ENCODE data around the gene HLA-DQB1. TPM values are rescaled to one million over a fixed set of nuclear protein-coding genes. Genes with fewer than 3 reads are reported as not detected.

HLA-DQB1 gene
- total RNA-seq, 3 donors from 2014 or later (not counting 1 experiment from before 2014, with no cell fraction given) = 24.8 to 97.3 (median 25.5) TPM

GRCh38 chr6:32613475-32613874 lies 53.0 kb downstream of the HLA-DQB1 start:
- no peaks in the 10 kb centered on the region for H3K36me3 ChIP-seq (ENCODE audit: control insufficient read depth, insufficient read depth, low read length)
- no peak overlapping the region for H3K27ac Mint-ChIP-seq
- intact Hi-C loops (cut with micrococcal nuclease) = no loop called here
- 14% methylated on average over 6 of the region's 6 CpGs for WGBS (ENCODE audit: insufficient coverage)
- H3K27me3 Mint-ChIP-seq (ENCODE audit: low read depth in 2 of 2) = peaks cover 0 to 2% of the 10 kb centered on the region in 2 donors
- H3K4me1 ChIP-seq (ENCODE audit: control insufficient read depth, insufficient read depth, low read length) = no peaks in the 10 kb centered on the region
- no peak overlapping the region for H3K4me3 Mint-ChIP-seq
- no peaks in the 10 kb centered on the region for H3K27me3 ChIP-seq (ENCODE audit: control insufficient read depth, insufficient read depth, low read length)
- H3K4me1 Mint-ChIP-seq = peaks cover 7 to 22% of the 10 kb centered on the region in 2 donors
- DNase-seq (no peak), ATAC-seq (no peak)
- no peak for TF ChIP-seq CTCF (IDR thresholded peaks at IDR 0.05)
- H3K27ac ChIP-seq (ENCODE audit: low read length) = no peak overlapping the region
- no peak overlapping the region for H3K4me3 ChIP-seq (ENCODE audit: low read length)
- H3K9me3 ChIP-seq (ENCODE audit: control insufficient read depth, insufficient read depth, low read length) = no peaks in the 10 kb centered on the region
- H3K36me3 Mint-ChIP-seq = peaks cover 8% of the 10 kb centered on the region
- H3K9me3 Mint-ChIP-seq = peaks cover 3 to 5% of the 10 kb centered on the region in 2 donors

- H3K27me3 Mint-ChIP-seq (ENCODE audit: low read depth in 2 of 2) = peaks cover 0 to 5% of the 10 kb centered on the region in 2 donors
- no peak overlapping the region for H3K4me3 Mint-ChIP-seq
- DNase-seq (no peak), ATAC-seq (no peak)
- H3K4me1 Mint-ChIP-seq = peaks cover 1 to 10% of the 10 kb centered on the region in 2 donors
- 0% methylated on average over 2 of the region's 3 CpGs for WGBS (ENCODE audit: insufficient coverage)
- H3K27ac Mint-ChIP-seq = no peak overlapping the region
- H3K27me3 ChIP-seq (ENCODE audit: control insufficient read depth, insufficient read depth, low read length) = no peaks in the 10 kb centered on the region
- no peaks in the 10 kb centered on the region for H3K36me3 ChIP-seq (ENCODE audit: control insufficient read depth, insufficient read depth, low read length)
- no peaks in the 10 kb centered on the region for H3K9me3 ChIP-seq (ENCODE audit: control insufficient read depth, insufficient read depth, low read length)
- no peaks in the 10 kb centered on the region for H3K9me3 Mint-ChIP-seq
- no peaks in the 10 kb centered on the region for H3K36me3 Mint-ChIP-seq
- no peaks in the 10 kb centered on the region for H3K4me1 ChIP-seq (ENCODE audit: control insufficient read depth, insufficient read depth, low read length)
- no peak overlapping the region for H3K4me3 ChIP-seq (ENCODE audit: low read length)
- no peak for TF ChIP-seq CTCF (IDR thresholded peaks at IDR 0.05)
- intact Hi-C loops (cut with micrococcal nuclease) = loop anchor here (1.0 kb wide), 1 partner anchor 12 kb away; no protein-coding TSS in a partner anchor
- H3K27ac ChIP-seq (ENCODE audit: low read length) = peak overlapping the region; percentile 80
These were observed 55.7 kb downstream of the HLA-DQB1 start for GRCh38 chr6:32610682-32611296.

- intact Hi-C loops (cut with micrococcal nuclease) = loop anchor here (1.0 kb wide), 1 partner anchor 12 kb away; no protein-coding TSS in a partner anchor
- WGBS (ENCODE audit: insufficient coverage) = 1% methylated on average over 4 of the region's 8 CpGs
- no peak overlapping the region for H3K4me3 Mint-ChIP-seq
- peak overlapping the region; percentile 18 for H3K4me3 ChIP-seq (ENCODE audit: low read length)
- peaks cover 0 to 2% of the 10 kb centered on the region in 2 donors for H3K4me1 Mint-ChIP-seq
- no peaks in the 10 kb centered on the region for H3K4me1 ChIP-seq (ENCODE audit: control insufficient read depth, insufficient read depth, low read length)
- ATAC-seq (peak; percentile 96 to 99 (median 99)), DNase-seq (peak; percentile 20 to 95)
- peak overlapping the region; percentile 80 for H3K27ac ChIP-seq (ENCODE audit: low read length)
- no peak overlapping the region for H3K27ac Mint-ChIP-seq
- H3K27me3 Mint-ChIP-seq (ENCODE audit: low read depth in 2 of 2) = peaks cover 0 to 5% of the 10 kb centered on the region in 2 donors
- TF ChIP-seq CTCF (IDR thresholded peaks at IDR 0.05) = no peak
- no peaks in the 10 kb centered on the region for H3K9me3 ChIP-seq (ENCODE audit: control insufficient read depth, insufficient read depth, low read length)
- no peaks in the 10 kb centered on the region for H3K36me3 Mint-ChIP-seq
- no peaks in the 10 kb centered on the region for H3K9me3 Mint-ChIP-seq
- no peaks in the 10 kb centered on the region for H3K27me3 ChIP-seq (ENCODE audit: control insufficient read depth, insufficient read depth, low read length)
- no peaks in the 10 kb centered on the region for H3K36me3 ChIP-seq (ENCODE audit: control insufficient read depth, insufficient read depth, low read length)
These were observed 56.5 kb downstream of the HLA-DQB1 start for GRCh38 chr6:32609731-32610640.

Other genes starting within 250 kb of the HLA-DQB1 start
- 100 to 1,000 TPM in 2 of 3 donors, 10 to 100 TPM in 1; 49.9 to 160 (median 123) TPM for gene HLA-DRA, start 226.8 kb downstream of the HLA-DQB1 start, total RNA-seq
- 10 to 100 TPM; 17.9 to 48.5 (median 25.6) TPM for gene HLA-DRB5, start 136.4 kb downstream of the HLA-DQB1 start, total RNA-seq
- 100 to 1,000 TPM in 1 of 3 donors, 10 to 100 TPM in 2; 42.8 to 123 (median 53.9) TPM for gene HLA-DRB1, start 76.8 kb downstream of the HLA-DQB1 start, total RNA-seq
- 10 to 100 TPM in 2 of 3 donors, 1 to 10 TPM in 1; 7.0 to 46.7 (median 39.9) TPM for gene HLA-DQA1, start 29.3 kb downstream of the HLA-DQB1 start, total RNA-seq
- gene HLA-DQA2, start 74.7 kb upstream of the HLA-DQB1 start, total RNA-seq = 10 to 100 TPM in 1 of 3 donors, 1 to 10 TPM in 1, not detected in 1; 1.4 to 15.2 TPM
- gene HLA-DQB2, start 96.9 kb upstream of the HLA-DQB1 start, total RNA-seq = 1 to 10 TPM in 1 of 3 donors, not detected in 2; 8.2 TPM
- gene HLA-DOB, start 150.3 kb upstream of the HLA-DQB1 start, total RNA-seq = 10 to 100 TPM in 2 of 3 donors, 1 to 10 TPM in 1; 4.2 to 13.7 (median 10.4) TPM
- 100 to 1,000 TPM; 162 to 221 (median 209) TPM for gene TAP2, start 172.1 kb upstream of the HLA-DQB1 start, total RNA-seq
- 100 to 1,000 TPM; 160 to 170 (median 161) TPM for gene PSMB8, start 177.4 kb upstream of the HLA-DQB1 start, total RNA-seq
- gene TAP1, start 187.0 kb upstream of the HLA-DQB1 start, total RNA-seq = 100 to 1,000 TPM; 134 to 193 (median 179) TPM
- gene PSMB9, start 187.5 kb upstream of the HLA-DQB1 start, total RNA-seq = 100 to 1,000 TPM; 112 to 190 (median 182) TPM